Measurements from ENCODE around the gene ARHGAP10.

ARHGAP10 gene

DNA sequence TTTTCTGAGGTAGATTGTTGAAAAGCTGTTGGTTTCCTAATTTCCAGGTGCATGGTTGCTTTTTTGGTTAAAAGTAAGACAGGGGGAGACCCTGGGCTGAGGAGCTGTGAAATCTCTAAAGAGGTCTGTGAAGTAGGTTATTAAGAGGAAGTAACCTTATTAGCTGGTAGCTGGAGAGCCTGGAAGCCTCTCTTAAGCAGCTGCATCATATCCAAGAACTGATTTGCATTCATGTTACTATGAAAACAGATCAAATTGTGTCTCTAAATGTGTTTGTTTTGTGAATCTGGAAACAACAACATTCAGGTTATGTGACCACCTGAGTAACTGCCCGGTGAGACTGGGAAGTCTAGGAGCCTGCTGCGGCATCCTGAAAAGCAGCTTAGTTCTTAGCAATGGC, 54.1 kb downstream of the ARHGAP10 start:
- H3K36me3 ChIP-seq (replicated peaks in 1 of 2; ENCODE audit: control insufficient read depth in 2 of 2, insufficient read depth in 2 of 2, low read length in 2 of 2), result no peaks in the 10 kb centered on the region
- no peak overlapping the region for H2AK5ac ChIP-seq (ENCODE audit: low read depth, low read length)
- H2BK15ac ChIP-seq (ENCODE audit: low read length), result no peak overlapping the region
- H3K27ac ChIP-seq (replicated peaks; ENCODE audit: low read length), result no peak overlapping the region
- no peak overlapping the region for H3K4ac ChIP-seq (ENCODE audit: low read length)
- H3K14ac ChIP-seq (ENCODE audit: low read length), result no peak overlapping the region
- H2BK12ac ChIP-seq (ENCODE audit: low read length), result no peak overlapping the region
- H4K91ac ChIP-seq (ENCODE audit: low read depth, low read length, poor library complexity), result no peak overlapping the region
- H3K4me2 ChIP-seq (ENCODE audit: insufficient read depth, low read length, poor library complexity, severe bottlenecking), result no peak overlapping the region
- no peak overlapping the region for H3K4me3 ChIP-seq (ENCODE audit: low read length in 2 of 2)
- no peak overlapping the region for H3K23ac ChIP-seq (ENCODE audit: low read depth, low read length, poor library complexity)
- H2BK120ac ChIP-seq (ENCODE audit: low read depth, low read length), result no peak overlapping the region
- H4K8ac ChIP-seq (ENCODE audit: low read depth, low read length), result no peak overlapping the region
- no peaks in the 10 kb centered on the region for H3K79me1 ChIP-seq (ENCODE audit: low read depth, low read length)
- no peak overlapping the region for H2BK5ac ChIP-seq (ENCODE audit: low read length)
- no peak overlapping the region for H3K18ac ChIP-seq (ENCODE audit: low read length)
- no peaks in the 10 kb centered on the region for H3K27me3 ChIP-seq (ENCODE audit: control insufficient read depth in 3 of 3, insufficient read depth in 3 of 3, low read depth in 1 of 3, low read length in 3 of 3)
- no peak for DNase-seq (ENCODE audit: low spot score)
- no peaks in the 10 kb centered on the region for H3K9me3 ChIP-seq (replicated peaks in 1 of 2; ENCODE audit: control insufficient read depth in 2 of 2, insufficient read depth in 1 of 2, low read depth in 1 of 2, low read length in 2 of 2)
- H3K4me1 ChIP-seq (ENCODE audit: control insufficient read depth in 2 of 2, insufficient read depth in 1 of 2, low read depth in 1 of 2, low read length in 2 of 2), result peaks cover 0 to 4% of the 10 kb centered on the region in 2 donors
- no CpG with 5 or more reads among the region's 2 CpGs for WGBS, 2 donors (ENCODE audit: extremely low coverage in 2 of 2, insufficient read length in 2 of 2, insufficient replicate concordance in 1 of 2)
- no peak overlapping the region for H2AFZ ChIP-seq (ENCODE audit: low read length)
- no peak overlapping the region for H3K9ac ChIP-seq (ENCODE audit: low read depth, low read length, poor library complexity)

DNA sequence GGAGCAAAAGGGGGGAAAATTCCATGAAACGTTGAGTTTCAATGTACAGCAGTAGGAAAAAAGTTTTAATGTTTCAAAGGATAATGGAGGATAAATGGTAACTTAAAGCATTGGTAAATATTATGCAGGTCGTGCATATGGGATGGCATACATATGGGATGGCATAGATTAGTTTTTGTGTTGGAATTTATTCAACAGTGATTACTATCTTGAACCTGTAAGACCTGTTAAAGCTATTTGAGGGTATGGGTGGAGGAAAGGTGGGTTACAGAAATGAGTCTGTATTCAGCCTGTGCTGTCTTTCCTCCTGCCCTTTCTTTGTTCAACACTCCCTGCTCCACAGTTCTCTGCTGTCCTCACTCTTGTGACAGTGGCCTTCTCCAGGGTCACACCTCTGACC, 54.6 kb downstream of the ARHGAP10 start:
- H3K9ac ChIP-seq (ENCODE audit: low read depth, low read length, poor library complexity), result no peak overlapping the region
- no peak overlapping the region for H4K8ac ChIP-seq (ENCODE audit: low read depth, low read length)
- H3K27me3 ChIP-seq (ENCODE audit: control insufficient read depth in 3 of 3, insufficient read depth in 3 of 3, low read depth in 1 of 3, low read length in 3 of 3), result no peaks in the 10 kb centered on the region
- no peak overlapping the region for H3K4me3 ChIP-seq (ENCODE audit: low read length in 2 of 2)
- no peak overlapping the region for H3K23ac ChIP-seq (ENCODE audit: low read depth, low read length, poor library complexity)
- no peak overlapping the region for H2AK5ac ChIP-seq (ENCODE audit: low read depth, low read length)
- H3K36me3 ChIP-seq (replicated peaks in 1 of 2; ENCODE audit: control insufficient read depth in 2 of 2, insufficient read depth in 2 of 2, low read length in 2 of 2), result no peaks in the 10 kb centered on the region
- no peak overlapping the region for H2AFZ ChIP-seq (ENCODE audit: low read length)
- H3K14ac ChIP-seq (ENCODE audit: low read length), result no peak overlapping the region
- no CpG with 5 or more reads among the region's 2 CpGs for WGBS, 2 donors (ENCODE audit: extremely low coverage in 2 of 2, insufficient read length in 2 of 2, insufficient replicate concordance in 1 of 2)
- no peak overlapping the region for H2BK5ac ChIP-seq (ENCODE audit: low read length)
- no peak overlapping the region for H3K27ac ChIP-seq (replicated peaks; ENCODE audit: low read length)
- H2BK120ac ChIP-seq (ENCODE audit: low read depth, low read length), result no peak overlapping the region
- DNase-seq (ENCODE audit: low spot score), result no peak
- H4K91ac ChIP-seq (ENCODE audit: low read depth, low read length, poor library complexity), result no peak overlapping the region
- H3K9me3 ChIP-seq (replicated peaks in 1 of 2; ENCODE audit: control insufficient read depth in 2 of 2, insufficient read depth in 1 of 2, low read depth in 1 of 2, low read length in 2 of 2), result no peaks in the 10 kb centered on the region
- H3K4me2 ChIP-seq (ENCODE audit: insufficient read depth, low read length, poor library complexity, severe bottlenecking), result no peak overlapping the region
- H3K4ac ChIP-seq (ENCODE audit: low read length), result no peak overlapping the region
- no peak overlapping the region for H2BK12ac ChIP-seq (ENCODE audit: low read length)
- H2BK15ac ChIP-seq (ENCODE audit: low read length), result no peak overlapping the region
- no peaks in the 10 kb centered on the region for H3K79me1 ChIP-seq (ENCODE audit: low read depth, low read length)
- H3K4me1 ChIP-seq (ENCODE audit: control insufficient read depth in 2 of 2, insufficient read depth in 1 of 2, low read depth in 1 of 2, low read length in 2 of 2), result peaks cover 0 to 4% of the 10 kb centered on the region in 2 donors
- H3K18ac ChIP-seq (ENCODE audit: low read length), result no peak overlapping the region

- no peak overlapping the region for H3K4me2 ChIP-seq (ENCODE audit: insufficient read depth, low read length, poor library complexity, severe bottlenecking)
- no peak overlapping the region for H3K4me3 ChIP-seq (ENCODE audit: low read length in 2 of 2)
- no peak overlapping the region for H4K91ac ChIP-seq (ENCODE audit: low read depth, low read length, poor library complexity)
- H3K23ac ChIP-seq (ENCODE audit: low read depth, low read length, poor library complexity), result no peak overlapping the region
- no peak overlapping the region for H2BK12ac ChIP-seq (ENCODE audit: low read length)
- WGBS, 2 donors (ENCODE audit: extremely low coverage in 2 of 2, insufficient read length in 2 of 2, insufficient replicate concordance in 1 of 2), result no CpG with 5 or more reads among the region's 2 CpGs
- H2AK5ac ChIP-seq (ENCODE audit: low read depth, low read length), result no peak overlapping the region
- no peak for DNase-seq (ENCODE audit: low spot score)
- H2BK15ac ChIP-seq (ENCODE audit: low read length), result no peak overlapping the region
- peaks cover 0 to 6% of the 10 kb centered on the region in 2 donors for H3K4me1 ChIP-seq (ENCODE audit: control insufficient read depth in 2 of 2, insufficient read depth in 1 of 2, low read depth in 1 of 2, low read length in 2 of 2)
- no peak overlapping the region for H4K8ac ChIP-seq (ENCODE audit: low read depth, low read length)
- H3K4ac ChIP-seq (ENCODE audit: low read length), result no peak overlapping the region
- H3K36me3 ChIP-seq (replicated peaks in 1 of 2; ENCODE audit: control insufficient read depth in 2 of 2, insufficient read depth in 2 of 2, low read length in 2 of 2), result no peaks in the 10 kb centered on the region
- no peaks in the 10 kb centered on the region for H3K9me3 ChIP-seq (replicated peaks in 1 of 2; ENCODE audit: control insufficient read depth in 2 of 2, insufficient read depth in 1 of 2, low read depth in 1 of 2, low read length in 2 of 2)
- H3K18ac ChIP-seq (ENCODE audit: low read length), result no peak overlapping the region
- H3K14ac ChIP-seq (ENCODE audit: low read length), result no peak overlapping the region
- H2BK5ac ChIP-seq (ENCODE audit: low read length), result no peak overlapping the region
- H2BK120ac ChIP-seq (ENCODE audit: low read depth, low read length), result no peak overlapping the region
- no peaks in the 10 kb centered on the region for H3K27me3 ChIP-seq (ENCODE audit: control insufficient read depth in 3 of 3, insufficient read depth in 3 of 3, low read depth in 1 of 3, low read length in 3 of 3)
- H3K9ac ChIP-seq (ENCODE audit: low read depth, low read length, poor library complexity), result no peak overlapping the region
- no peak overlapping the region for H2AFZ ChIP-seq (ENCODE audit: low read length)
- no peak overlapping the region for H3K27ac ChIP-seq (replicated peaks; ENCODE audit: low read length)
- H3K79me1 ChIP-seq (ENCODE audit: low read depth, low read length), result no peaks in the 10 kb centered on the region
Measured at GRCh38 chr4:147787204-147787603, 55.3 kb downstream of the ARHGAP10 start.

DNA sequence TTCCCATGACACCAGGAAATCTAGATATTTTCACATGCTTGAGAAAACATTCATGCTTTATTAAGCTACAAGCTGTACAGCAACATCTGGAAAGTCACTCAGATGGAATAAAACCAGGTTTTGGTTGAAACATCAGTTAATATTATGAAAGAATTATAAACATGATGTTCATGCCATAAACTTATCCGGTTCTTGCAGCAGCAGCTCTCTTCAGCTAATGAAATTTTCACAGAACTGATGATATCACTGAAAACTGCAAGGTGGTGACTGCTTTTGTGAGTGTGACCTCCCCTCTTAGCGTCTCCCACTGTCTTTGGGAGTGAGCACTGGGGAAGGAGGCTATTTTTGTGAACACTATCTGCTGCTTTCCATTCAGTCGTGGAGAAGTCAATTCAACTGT, 56.9 kb downstream of the ARHGAP10 start:
- H3K23ac ChIP-seq (ENCODE audit: low read depth, low read length, poor library complexity), result no peak overlapping the region
- H3K18ac ChIP-seq (ENCODE audit: low read length), result no peak overlapping the region
- WGBS, 2 donors (ENCODE audit: extremely low coverage in 2 of 2, insufficient read length in 2 of 2, insufficient replicate concordance in 1 of 2), result no CpG with 5 or more reads among the region's 3 CpGs
- no peak overlapping the region for H3K4me3 ChIP-seq (ENCODE audit: low read length in 2 of 2)
- H4K8ac ChIP-seq (ENCODE audit: low read depth, low read length), result no peak overlapping the region
- no peak overlapping the region for H3K9ac ChIP-seq (ENCODE audit: low read depth, low read length, poor library complexity)
- no peak overlapping the region for H4K91ac ChIP-seq (ENCODE audit: low read depth, low read length, poor library complexity)
- no peak overlapping the region for H2BK120ac ChIP-seq (ENCODE audit: low read depth, low read length)
- H3K4me1 ChIP-seq (ENCODE audit: control insufficient read depth in 2 of 2, insufficient read depth in 1 of 2, low read depth in 1 of 2, low read length in 2 of 2), result peaks cover 0 to 6% of the 10 kb centered on the region in 2 donors
- no peaks in the 10 kb centered on the region for H3K27me3 ChIP-seq (ENCODE audit: control insufficient read depth in 3 of 3, insufficient read depth in 3 of 3, low read depth in 1 of 3, low read length in 3 of 3)
- no peak overlapping the region for H3K4me2 ChIP-seq (ENCODE audit: insufficient read depth, low read length, poor library complexity, severe bottlenecking)
- H3K14ac ChIP-seq (ENCODE audit: low read length), result no peak overlapping the region
- no peak for DNase-seq (ENCODE audit: low spot score)
- H3K9me3 ChIP-seq (replicated peaks in 1 of 2; ENCODE audit: control insufficient read depth in 2 of 2, insufficient read depth in 1 of 2, low read depth in 1 of 2, low read length in 2 of 2), result no peaks in the 10 kb centered on the region
- H3K79me1 ChIP-seq (ENCODE audit: low read depth, low read length), result no peaks in the 10 kb centered on the region
- H3K36me3 ChIP-seq (replicated peaks in 1 of 2; ENCODE audit: control insufficient read depth in 2 of 2, insufficient read depth in 2 of 2, low read length in 2 of 2), result no peaks in the 10 kb centered on the region
- H2AFZ ChIP-seq (ENCODE audit: low read length), result no peak overlapping the region
- H2BK5ac ChIP-seq (ENCODE audit: low read length), result no peak overlapping the region
- H2BK12ac ChIP-seq (ENCODE audit: low read length), result no peak overlapping the region
- H2BK15ac ChIP-seq (ENCODE audit: low read length), result no peak overlapping the region
- H3K27ac ChIP-seq (replicated peaks; ENCODE audit: low read length), result no peak overlapping the region
- no peak overlapping the region for H2AK5ac ChIP-seq (ENCODE audit: low read depth, low read length)
- no peak overlapping the region for H3K4ac ChIP-seq (ENCODE audit: low read length)
